ENCODE measurements around the gene TRPT1. TPM values are rescaled to one million over a fixed set of nuclear protein-coding genes. Genes with fewer than 3 reads are reported as not detected.

Gene TRPT1
- total RNA-seq, 1 experiment from 2014 or later, result 58.8 TPM

GRCh38 chr11:64185175-64185692, 40.8 kb downstream of the TRPT1 start (continued):
- no peak; the same call in 1 of the 2 replicates for TF ChIP-seq ZNF532 (CRISPR knock-in tag; IDR thresholded peaks at IDR 0.05; ENCODE audit: borderline replicate concordance)
- no peak for TF ChIP-seq ZNF671 (CRISPR knock-in tag; IDR thresholded peaks at IDR 0.05)
- peak; percentile 69; the same call in 1 of the 2 replicates for TF ChIP-seq MLX (CRISPR knock-in tag; IDR thresholded peaks at IDR 0.05)
- peak; percentile 68 for TF ChIP-seq SP1 (CRISPR knock-in tag; conservative IDR thresholded peaks at IDR 0.05)
- peak; percentile 96 for TF ChIP-seq HMGXB4 (CRISPR knock-in tag; IDR thresholded peaks at IDR 0.05)
- TF ChIP-seq ELF4 (CRISPR knock-in tag; IDR thresholded peaks at IDR 0.05; ENCODE audit: low read depth), result peak; percentile 78; the same call in 1 of the 2 replicates
- no peak for TF ChIP-seq ZNF263 (CRISPR knock-in tag; IDR thresholded peaks at IDR 0.05; ENCODE audit: low read depth)
- TF ChIP-seq ZNF219 (CRISPR knock-in tag; IDR thresholded peaks at IDR 0.05; ENCODE audit: borderline replicate concordance), result peak; percentile 61; the same call in 1 of the 2 replicates
- peak; percentile 98 for TF ChIP-seq FOXP4 (CRISPR knock-in tag; IDR thresholded peaks at IDR 0.05)
- TF ChIP-seq E2F1 (CRISPR knock-in tag; IDR thresholded peaks at IDR 0.05), result peak; percentile 58; the same call in 1 of the 2 replicates

- ChIA-PET POLR2A (interaction anchor here (0.6 to 2.3 kb wide), 2 partner anchors 133 to 913 kb away, joined by 6 to 7 read pairs; partner anchors contain the start of genes PRDX5 and TRMT112), CTCF (interaction anchor here (0.6 to 3.1 kb wide), 6 partner anchors 21 to 183 kb away, joined by 3 to 23 read pairs (median 10); partner anchors contain the start of gene FKBP2)
- Mint-ChIP-seq H3K27ac (no peak overlapping the region), H3K9me3 (no peaks in the 10 kb centered on the region), H3K4me3 (peak overlapping the region; percentile 93; the same call in 1 of the 2 replicates), H3K4me1 (peaks cover 36% of the 10 kb centered on the region), H3K36me3 (peaks cover 20% of the 10 kb centered on the region), H3K27me3 (ENCODE audit: low read depth) (no peaks in the 10 kb centered on the region)
- ATAC-seq (no peak), DNase-seq (ENCODE audit: low spot score) (no peak)
- TF ChIP-seq PRDM15 (CRISPR knock-in tag; IDR thresholded peaks at IDR 0.05), result no peak
- no peak for TF ChIP-seq AFF4 (CRISPR knock-in tag; IDR thresholded peaks at IDR 0.05; ENCODE audit: borderline replicate concordance)
- no peak for TF ChIP-seq ZNF425 (CRISPR knock-in tag; conservative IDR thresholded peaks at IDR 0.05)
- no peak for TF ChIP-seq TEAD1 (CRISPR knock-in tag; IDR thresholded peaks at IDR 0.05)
These were observed 42.1 kb downstream of the TRPT1 start for GRCh38 chr11:64183890-64184289.
